ENCODE results near the gene MCOLN2.

GRCh38 chr1:84918726-84919336 is 78.1 kb downstream of the MCOLN2 start:
- TF ChIP-seq CTCF (conservative IDR thresholded peaks at IDR 0.05; ENCODE audit: low read depth, low read length) (no peak), POLR2A (IDR thresholded peaks at IDR 0.05; ENCODE audit: low read depth, low read length) (no peak), MAZ (IDR thresholded peaks at IDR 0.05; ENCODE audit: borderline replicate concordance, low read depth, low read length) (no peak), BHLHE40 (IDR thresholded peaks at IDR 0.05; ENCODE audit: low read depth, low read length) (no peak), MAFK (IDR thresholded peaks at IDR 0.05; ENCODE audit: low read depth, low read length) (no peak), RAD21 (IDR thresholded peaks at IDR 0.05; ENCODE audit: low read length) (no peak), ELK1 (IDR thresholded peaks at IDR 0.05; ENCODE audit: borderline replicate concordance, low read depth, low read length) (no peak), SMC3 (IDR thresholded peaks at IDR 0.05; ENCODE audit: low read depth, low read length) (no peak), USF2 (IDR thresholded peaks at IDR 0.05; ENCODE audit: low read depth, low read length) (no peak), FOS (IDR thresholded peaks at IDR 0.05; ENCODE audit: low read depth, low read length) (no peak), CEBPB (IDR thresholded peaks at IDR 0.05; ENCODE audit: low read depth, low read length) (no peak)

Data from IMR-90 (cell line).